Peyer's patch (tissue), 4 donors: ENCODE data around the gene FUOM. TPM values are rescaled to one million over a fixed set of nuclear protein-coding genes. Genes with fewer than 3 reads are reported as not detected.

Experiments
- DNase-seq, 3 donors: peaks; one replicate each; pipeline ENCODE4 v3.0.0-alpha.2; 2017 to 2019
- H3K27ac ChIP-seq, 4 donors: fragments of 200-600 bp; sonication (generic); one replicate each; pipeline ENCODE4 v1.5.1; 2016 to 2019
- H3K27me3 ChIP-seq, 2 donors: fragments of 200-600 bp; sonication (generic); one replicate each; pipeline ENCODE4 v1.5.1; 2019
- H3K36me3 ChIP-seq, 3 donors: fragments of 200-600 bp; sonication (generic); one replicate each; pipeline ENCODE4 v1.5.1; 2016 to 2019
- H3K4me1 ChIP-seq, 4 donors: fragments of 200-600 bp; sonication (generic); one replicate each; pipeline ENCODE4 v1.5.1; 2016 to 2019
- H3K4me3 ChIP-seq, 4 donors: fragments of 200-600 bp; sonication (generic); 1 replicate in 3 of 4; 2 replicates in 1 of 4; pipeline ENCODE4 v1.5.1; 2016 to 2019; ENCODE audit warnings: mild to moderate bottlenecking in 1 of 4
- H3K9me3 ChIP-seq, 4 donors: fragments of 200-600 bp; sonication (generic); one replicate each; pipeline ENCODE4 v1.5.1; 2016 to 2019; ENCODE audit warnings: mild to moderate bottlenecking in 1 of 4
- POLR2A ChIP-seq, 2 donors: fragments of 450-650 bp; IDR thresholded peaks; one replicate each; pipeline ENCODE4 v1.5.1; 2017; ENCODE audit warnings: antibody characterized with exemption in 2 of 2, mild to moderate bottlenecking in 2 of 2, moderate library complexity in 2 of 2
- total RNA-seq, 4 donors: library from RNA; depleted of rRNA; stranded (reverse); fragments of >200 nt; gene quantifications; one replicate each; pipeline ENCODE4 v1.1.0, GENCODE V29; 2016
- TF ChIP-seq, protein P1 (sequence below), 6 experiments: fragments of 450-650 bp in 4 of 6; fragments of 200-600 bp in 2 of 6; sonication (generic) in 1 of 6; IDR thresholded peaks; one replicate each; pipeline ENCODE4 v1.5.1; 2017 to 2019; ENCODE audit warnings: antibody characterized with exemption in 6 of 6, mild to moderate bottlenecking in 3 of 6, moderate library complexity in 1 of 6

FUOM gene
- total RNA-seq, 4 donors from 2014 or later, result 88.3 to 214 (median 163) TPM

DNA sequence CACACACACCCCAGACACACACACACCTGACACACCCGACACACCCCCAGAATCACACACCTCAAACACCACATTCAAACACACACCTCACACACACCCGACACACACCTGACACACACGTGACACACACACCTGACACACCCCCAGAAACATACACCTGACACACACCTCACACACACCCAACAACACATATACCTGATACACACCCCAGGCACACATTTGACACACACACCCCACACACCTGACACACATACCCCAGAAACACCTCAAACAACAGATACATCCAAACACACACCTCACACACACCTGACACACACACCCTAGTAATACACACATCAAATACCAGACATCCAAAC lies 20.5 kb downstream of the FUOM start:
- H3K27me3 ChIP-seq, result peaks cover 0 to 25% of the 10 kb centered on the region in 2 donors
- DNase-seq, result no peak
- H3K4me3 ChIP-seq, result no peak overlapping the region
- peak overlapping the region in 1 of 4 donors; percentile 33 for H3K27ac ChIP-seq
- no peak for TF ChIP-seq POLR2A (IDR thresholded peaks at IDR 0.05)
- TF ChIP-seq, protein P1, sequence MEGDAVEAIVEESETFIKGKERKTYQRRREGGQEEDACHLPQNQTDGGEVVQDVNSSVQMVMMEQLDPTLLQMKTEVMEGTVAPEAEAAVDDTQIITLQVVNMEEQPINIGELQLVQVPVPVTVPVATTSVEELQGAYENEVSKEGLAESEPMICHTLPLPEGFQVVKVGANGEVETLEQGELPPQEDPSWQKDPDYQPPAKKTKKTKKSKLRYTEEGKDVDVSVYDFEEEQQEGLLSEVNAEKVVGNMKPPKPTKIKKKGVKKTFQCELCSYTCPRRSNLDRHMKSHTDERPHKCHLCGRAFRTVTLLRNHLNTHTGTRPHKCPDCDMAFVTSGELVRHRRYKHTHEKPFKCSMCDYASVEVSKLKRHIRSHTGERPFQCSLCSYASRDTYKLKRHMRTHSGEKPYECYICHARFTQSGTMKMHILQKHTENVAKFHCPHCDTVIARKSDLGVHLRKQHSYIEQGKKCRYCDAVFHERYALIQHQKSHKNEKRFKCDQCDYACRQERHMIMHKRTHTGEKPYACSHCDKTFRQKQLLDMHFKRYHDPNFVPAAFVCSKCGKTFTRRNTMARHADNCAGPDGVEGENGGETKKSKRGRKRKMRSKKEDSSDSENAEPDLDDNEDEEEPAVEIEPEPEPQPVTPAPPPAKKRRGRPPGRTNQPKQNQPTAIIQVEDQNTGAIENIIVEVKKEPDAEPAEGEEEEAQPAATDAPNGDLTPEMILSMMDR (IDR thresholded peaks at IDR 0.05), result no peak
- no peaks in the 10 kb centered on the region for H3K36me3 ChIP-seq
- no peaks in the 10 kb centered on the region for H3K9me3 ChIP-seq
- H3K4me1 ChIP-seq, result peaks cover 0 to 26% (median 13%) of the 10 kb centered on the region in 4 donors

DNA sequence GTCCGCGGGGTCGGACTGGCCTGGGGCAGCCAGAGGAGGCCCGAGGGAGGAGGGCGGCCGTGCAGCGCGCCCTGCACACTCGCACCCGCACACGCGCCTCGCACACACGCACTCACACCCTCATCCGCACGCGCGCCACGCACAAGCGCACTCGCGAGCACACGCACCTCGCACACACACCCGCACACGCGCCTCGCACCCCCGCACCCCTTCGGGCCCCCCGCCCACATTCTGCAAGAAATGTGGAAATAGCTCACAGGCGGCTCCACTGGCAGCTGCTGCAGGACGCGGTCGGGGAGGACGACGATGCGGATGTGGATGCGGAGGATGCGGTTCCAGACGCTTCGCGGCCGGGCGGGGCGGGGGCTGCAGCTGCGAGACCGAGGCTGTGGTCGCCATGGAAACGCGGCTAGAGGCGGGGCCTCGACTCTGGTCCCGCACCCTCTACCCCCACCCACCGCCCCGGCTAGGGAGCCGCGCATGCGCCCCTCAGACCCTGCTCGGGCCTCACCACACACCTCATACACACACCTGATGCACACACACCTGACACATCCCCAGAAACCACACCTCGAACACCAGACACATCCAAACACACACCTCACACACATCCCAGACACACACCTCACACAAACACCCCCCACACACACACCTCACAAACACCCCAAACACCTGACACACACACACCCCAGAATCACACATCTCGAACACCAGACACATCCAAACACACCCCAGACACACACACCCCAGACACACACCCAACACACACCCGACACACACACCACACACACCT lies 21.0 kb downstream of the FUOM start, which contains the start of gene CALY:
Gene CALY (minus strand): TSS at position 320 of the 793 bp plus-strand sequence. CDS start 7,907 bp downstream, outside the sequence.
- H3K27ac ChIP-seq, result peak within 1 kb of the TSS; percentile 31 to 59 (median 42)
- peaks cover 0 to 25% of the 10 kb centered on the region in 2 donors for H3K27me3 ChIP-seq
- H3K36me3 ChIP-seq, result no peaks in the 10 kb centered on the region
- H3K9me3 ChIP-seq, result no peaks in the 10 kb centered on the region
- TF ChIP-seq POLR2A (IDR thresholded peaks at IDR 0.05), result no peak
- TF ChIP-seq, protein P1 (IDR thresholded peaks at IDR 0.05), result no peak
- H3K4me1 ChIP-seq, result peaks cover 0 to 26% (median 13%) of the 10 kb centered on the region in 4 donors
- peak; percentile 66 to 89 (median 71) for DNase-seq
- H3K4me3 ChIP-seq, result peak within 1 kb of the TSS; percentile 39 to 50 (median 50)

DNA sequence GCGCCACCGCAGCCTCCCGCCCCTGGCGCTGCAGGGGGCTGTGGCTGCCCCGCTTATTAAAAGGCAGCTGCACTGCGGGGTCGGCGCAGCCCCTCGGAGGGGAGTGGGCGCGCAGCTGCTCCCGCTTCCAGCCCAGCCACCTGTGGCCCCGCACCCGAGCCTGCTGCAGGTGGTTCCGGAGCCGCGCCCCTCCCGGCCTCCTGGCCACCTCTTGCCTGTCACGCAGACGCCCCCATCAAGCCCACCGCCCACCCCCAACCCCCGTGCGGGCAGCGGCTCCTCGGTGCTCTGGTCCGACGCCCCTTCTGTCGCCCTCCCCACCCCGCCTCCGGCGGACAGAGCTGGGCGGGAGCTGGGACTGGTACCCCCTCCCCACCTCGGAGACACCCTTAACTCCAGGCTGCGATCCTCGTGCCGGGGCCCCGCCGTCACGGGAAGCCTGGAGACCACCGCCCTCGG lies 21.7 kb downstream of the FUOM start:
- peaks cover 0 to 25% of the 10 kb centered on the region in 2 donors for H3K27me3 ChIP-seq
- no peaks in the 10 kb centered on the region for H3K36me3 ChIP-seq
- DNase-seq, result no peak
- H3K4me3 ChIP-seq, result peak overlapping the region; percentile 39 to 50 (median 50)
- H3K9me3 ChIP-seq, result no peaks in the 10 kb centered on the region
- H3K4me1 ChIP-seq, result peaks cover 0 to 26% (median 13%) of the 10 kb centered on the region in 4 donors
- TF ChIP-seq POLR2A (IDR thresholded peaks at IDR 0.05), result no peak
- TF ChIP-seq, protein P1 (IDR thresholded peaks at IDR 0.05), result no peak
- peak overlapping the region; percentile 31 to 59 (median 42) for H3K27ac ChIP-seq

DNA sequence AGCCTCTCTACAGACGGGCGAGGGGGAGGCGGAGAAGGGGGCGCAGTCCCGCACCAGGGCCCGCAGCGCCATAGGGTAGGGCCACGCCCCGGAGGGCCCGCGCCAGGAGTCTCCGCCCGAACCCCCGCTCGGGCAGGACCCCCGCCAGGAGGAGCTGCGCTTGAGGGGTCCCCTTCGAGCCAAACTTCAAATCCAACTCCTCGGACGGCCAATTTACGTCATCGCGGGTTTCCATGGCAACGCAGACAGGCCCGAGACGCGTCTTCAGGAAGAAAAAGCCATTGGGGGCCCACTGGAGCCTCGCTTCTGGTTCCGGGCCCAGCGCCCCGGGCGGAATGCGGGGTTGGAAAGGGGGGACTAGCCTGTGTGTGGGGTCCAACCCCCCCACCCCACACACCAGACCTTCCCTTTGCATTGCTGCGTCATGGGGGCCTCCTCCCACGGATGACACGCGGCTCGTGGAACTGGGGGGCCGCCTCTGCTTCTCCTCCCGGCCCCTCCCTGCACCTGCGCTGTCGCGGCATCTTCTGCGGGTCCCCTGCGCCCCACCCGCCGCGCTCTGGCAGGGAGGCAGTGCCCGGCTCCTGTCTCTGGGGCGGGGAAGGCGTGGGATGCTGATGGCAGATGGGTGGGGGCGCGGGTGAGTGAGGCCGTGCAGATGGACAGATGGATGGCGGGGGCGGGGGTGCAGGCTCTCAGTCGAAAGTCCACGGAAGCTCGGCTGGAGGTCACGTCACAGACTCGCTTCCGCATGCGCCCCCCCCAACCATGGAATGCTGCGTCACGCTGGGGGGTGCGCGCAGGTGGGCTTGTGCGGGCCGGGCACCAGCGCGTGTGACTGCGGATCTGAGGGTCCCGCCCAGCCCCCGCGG lies 22.3 kb downstream of the FUOM start:
- Histone ChIP-seq H3K27ac (peak overlapping the region; percentile 31 to 59 (median 42)), H3K4me3 (peak overlapping the region; percentile 39 to 50 (median 50)), H3K27me3 (peaks cover 0 to 25% of the 10 kb centered on the region in 2 donors), H3K36me3 (no peaks in the 10 kb centered on the region), H3K9me3 (no peaks in the 10 kb centered on the region), H3K4me1 (peaks cover 0 to 26% (median 13%) of the 10 kb centered on the region in 4 donors)
- peak; percentile 65 to 88 (median 74) for DNase-seq
- TF ChIP-seq, protein P1 (IDR thresholded peaks at IDR 0.05), result no peak
- no peak for TF ChIP-seq POLR2A (IDR thresholded peaks at IDR 0.05)

- Histone ChIP-seq H3K4me3 (peak overlapping the region; percentile 39 to 50 (median 50)), H3K27me3 (peaks cover 0 to 25% of the 10 kb centered on the region in 2 donors), H3K9me3 (no peaks in the 10 kb centered on the region), H3K36me3 (no peaks in the 10 kb centered on the region), H3K27ac (peak overlapping the region in 3 of 4 donors; percentile 33 to 59 (median 44)), H3K4me1 (peaks cover 0 to 31% (median 14%) of the 10 kb centered on the region in 4 donors)
- peak in 1 of 3 donors; percentile 55 for DNase-seq
- TF ChIP-seq, protein P1 (IDR thresholded peaks at IDR 0.05), result no peak
- no peak for TF ChIP-seq POLR2A (IDR thresholded peaks at IDR 0.05)
Measured at GRCh38 chr10:133334503-133335245, 23.1 kb downstream of the FUOM start.
